Transverse colon (tissue), 4 donors: ENCODE results near the gene CSRP3. TPM values are rescaled to one million over a fixed set of nuclear protein-coding genes. Genes with fewer than 3 reads are reported as not detected.
A peak's percentile ranks its signal among the peaks of the same experiment; 100 is the strongest.

Source experiments
- DNase-seq: peaks from one replicate; pipeline ENCODE4 v3.0.0-alpha.2; 2019
- H3K27ac ChIP-seq, 4 donors: fragments of 200-600 bp; sonication (generic); 2 replicates each; pipeline ENCODE4 v1.5.1; 2016 to 2018; ENCODE audit warnings: inconsistent platforms in 4 of 4
- H3K27me3 ChIP-seq: fragments of 200-600 bp; sonication (generic); 2 replicates; pipeline ENCODE4 v1.5.1; 2017; ENCODE audit warnings: inconsistent platforms
- H3K36me3 ChIP-seq, 4 donors: fragments of 200-600 bp; sonication (generic); 2 replicates each; pipeline ENCODE4 v1.5.1; 2017 to 2019; ENCODE audit warnings: inconsistent platforms in 4 of 4
- H3K4me1 ChIP-seq, 4 donors: fragments of 200-600 bp; sonication (generic); 2 replicates each; pipeline ENCODE4 v1.5.1; 2017 to 2020; ENCODE audit warnings: inconsistent platforms in 4 of 4
- H3K4me3 ChIP-seq, 4 donors: fragments of 200-600 bp; sonication (generic); 1 replicate in 1 of 4; 2 replicates in 3 of 4; pipeline versions ENCODE4 v1.5.1 to v1.6.1; 2017 to 2019; ENCODE audit warnings: inconsistent platforms in 4 of 4
- H3K9me3 ChIP-seq, 2 donors: fragments of 200-600 bp; sonication (generic); 2 replicates each; pipeline ENCODE4 v1.5.1; 2017 to 2019; ENCODE audit warnings: inconsistent platforms in 2 of 2
- EP300 ChIP-seq: sonication (generic); formaldehyde crosslinking; IDR thresholded peaks from one replicate; pipeline ENCODE4 v1.6.1; 2017; ENCODE audit warnings: antibody characterized with exemption, low read depth
- POLR2A ChIP-seq: fragments of 450-650 bp; IDR thresholded peaks from one replicate; pipeline ENCODE4 v1.6.1; 2016; ENCODE audit warnings: antibody characterized with exemption, mild to moderate bottlenecking, moderate library complexity
- POLR2AphosphoS5 ChIP-seq, 3 donors: sonication (generic); formaldehyde crosslinking; IDR thresholded peaks; one replicate each; pipeline ENCODE4 v1.6.1; 2016; ENCODE audit warnings: antibody characterized with exemption in 3 of 3
- WGBS, 2 donors: methylation state at CpG; one replicate each; pipeline ENCODE4 v1.1.5; 2018; ENCODE audit warnings: low coverage in 1 of 2; 5-methylcytosine and 5-hydroxymethylcytosine counted together
- in situ Hi-C, 4 donors: fragments of 200-750 bp; cut with MboI; loops; one replicate each; pipeline versions ENCODE4 v1.15.0 to v1.15.1; 2017; ENCODE audit warnings: low sequenced_read_pairs in 3 of 4, low pct_ligation_motif_present in 1 of 4, low pct_unique_long_range_greater_than_20kb in 1 of 4
- intact Hi-C: fragments of 100-400 bp; cut with DNase I; formaldehyde crosslinking; loops from one replicate; pipeline ENCODE4 v1.15.1; 2023; ENCODE audit warnings: low total_unique reads
- total RNA-seq, 4 donors: library from RNA; depleted of rRNA; stranded (reverse); fragments of >200 nt; gene quantifications; one replicate each; pipeline ENCODE4 v1.1.0, GENCODE V29; 2016
- TF ChIP-seq, protein P1 (sequence below), 5 experiments: fragments of 200-600 bp in 3 of 5; fragments of 450-650 bp in 2 of 5; sonication (generic) in 3 of 5; IDR thresholded peaks; 1 replicate in 2 of 5; 2 replicates in 3 of 5; pipeline ENCODE4 v1.5.1; 2016 to 2017; ENCODE audit warnings: antibody characterized with exemption in 5 of 5, inconsistent platforms in 3 of 5, mild to moderate bottlenecking in 2 of 5, moderate library complexity in 1 of 5

CSRP3 gene
- total RNA-seq, 4 donors from 2014 or later: not detected

- no peak for DNase-seq
- H3K27ac ChIP-seq: no peak overlapping the region
- no peaks in the 10 kb centered on the region for H3K36me3 ChIP-seq
- H3K4me1 ChIP-seq: peaks cover 0 to 19% (median 5%) of the 10 kb centered on the region in 4 donors
- in situ Hi-C loops: no loop called here
- WGBS, 2 donors: 75% methylated on average over 7 of the region's 7 CpGs; no CpG with 5 or more reads in 1 of the 2 donors
- no peaks in the 10 kb centered on the region for H3K9me3 ChIP-seq
- intact Hi-C loops: no loop called here
- TF ChIP-seq EP300 (no peak), POLR2AphosphoS5 (IDR thresholded peaks at IDR 0.05) (no peak), POLR2A (no peak)
- TF ChIP-seq, protein P1, sequence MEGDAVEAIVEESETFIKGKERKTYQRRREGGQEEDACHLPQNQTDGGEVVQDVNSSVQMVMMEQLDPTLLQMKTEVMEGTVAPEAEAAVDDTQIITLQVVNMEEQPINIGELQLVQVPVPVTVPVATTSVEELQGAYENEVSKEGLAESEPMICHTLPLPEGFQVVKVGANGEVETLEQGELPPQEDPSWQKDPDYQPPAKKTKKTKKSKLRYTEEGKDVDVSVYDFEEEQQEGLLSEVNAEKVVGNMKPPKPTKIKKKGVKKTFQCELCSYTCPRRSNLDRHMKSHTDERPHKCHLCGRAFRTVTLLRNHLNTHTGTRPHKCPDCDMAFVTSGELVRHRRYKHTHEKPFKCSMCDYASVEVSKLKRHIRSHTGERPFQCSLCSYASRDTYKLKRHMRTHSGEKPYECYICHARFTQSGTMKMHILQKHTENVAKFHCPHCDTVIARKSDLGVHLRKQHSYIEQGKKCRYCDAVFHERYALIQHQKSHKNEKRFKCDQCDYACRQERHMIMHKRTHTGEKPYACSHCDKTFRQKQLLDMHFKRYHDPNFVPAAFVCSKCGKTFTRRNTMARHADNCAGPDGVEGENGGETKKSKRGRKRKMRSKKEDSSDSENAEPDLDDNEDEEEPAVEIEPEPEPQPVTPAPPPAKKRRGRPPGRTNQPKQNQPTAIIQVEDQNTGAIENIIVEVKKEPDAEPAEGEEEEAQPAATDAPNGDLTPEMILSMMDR (IDR thresholded peaks at IDR 0.05): no peak
- H3K4me3 ChIP-seq: no peak overlapping the region
- no peaks in the 10 kb centered on the region for H3K27me3 ChIP-seq
These were observed 2.7 kb downstream of the CSRP3 start for GRCh38 chr11:19199048-19199447.

DNA sequence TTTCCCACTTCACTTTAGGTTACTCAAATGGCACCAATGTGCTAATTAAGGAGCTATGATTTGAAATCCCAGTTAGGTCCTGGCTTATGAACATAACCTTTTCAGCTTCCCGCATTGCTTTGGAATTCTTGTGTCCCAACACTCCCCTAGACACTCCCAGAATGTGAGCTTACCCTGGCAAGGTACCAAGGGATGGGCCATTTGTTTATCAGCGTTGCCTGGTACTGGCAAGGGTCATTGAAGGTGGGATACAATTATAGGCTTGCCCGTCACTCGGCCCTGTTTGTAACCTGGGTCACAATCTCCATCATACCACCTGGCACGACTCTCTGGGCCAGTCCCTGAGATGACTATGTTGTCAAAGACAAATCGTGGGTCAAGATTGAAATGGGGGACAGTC lies 5.4 kb downstream of the CSRP3 start:
- DNase-seq: peak; percentile 53
- Histone ChIP-seq H3K36me3 (no peaks in the 10 kb centered on the region), H3K4me1 (peaks cover 0 to 19% (median 5%) of the 10 kb centered on the region in 4 donors), H3K27ac (no peak overlapping the region), H3K9me3 (no peaks in the 10 kb centered on the region), H3K27me3 (no peaks in the 10 kb centered on the region), H3K4me3 (no peak overlapping the region)
- intact Hi-C loops: no loop called here
- 20 to 52% methylated on average over 1 to 6 of the region's 6 CpGs for WGBS, 2 donors
- TF ChIP-seq, protein P1 (IDR thresholded peaks at IDR 0.05): no peak
- no peak for TF ChIP-seq POLR2AphosphoS5 (IDR thresholded peaks at IDR 0.05)
- TF ChIP-seq EP300: no peak
- no peak for TF ChIP-seq POLR2A
- in situ Hi-C loops: no loop called here

- Histone ChIP-seq H3K4me3 (no peak overlapping the region), H3K4me1 (peaks cover 0 to 9% (median 0%) of the 10 kb centered on the region in 4 donors), H3K27me3 (no peaks in the 10 kb centered on the region), H3K9me3 (no peaks in the 10 kb centered on the region), H3K36me3 (no peaks in the 10 kb centered on the region), H3K27ac (no peak overlapping the region)
- intact Hi-C loops (no loop called here), in situ Hi-C loops (no loop called here)
- TF ChIP-seq POLR2A (no peak), POLR2AphosphoS5 (IDR thresholded peaks at IDR 0.05) (no peak), EP300 (no peak)
- TF ChIP-seq, protein P1 (IDR thresholded peaks at IDR 0.05): no peak
- WGBS, 2 donors: 85 to 91% methylated on average over 4 of the region's 4 CpGs
- no peak for DNase-seq
These were observed 7.0 kb downstream of the CSRP3 start for GRCh38 chr11:19194620-19195308.

- peaks cover 0 to 5% (median 0%) of the 10 kb centered on the region in 4 donors for H3K4me1 ChIP-seq
- no peak for TF ChIP-seq EP300
- no peak for TF ChIP-seq POLR2A
- TF ChIP-seq POLR2AphosphoS5 (IDR thresholded peaks at IDR 0.05): no peak
- TF ChIP-seq, protein P1 (IDR thresholded peaks at IDR 0.05): no peak
- no peaks in the 10 kb centered on the region for H3K36me3 ChIP-seq
- H3K27ac ChIP-seq: no peak overlapping the region
- intact Hi-C loops: no loop called here
- in situ Hi-C loops: no loop called here
- no peak overlapping the region for H3K4me3 ChIP-seq
- 83% methylated on average over 2 of the region's 2 CpGs; no CpG with 5 or more reads in 1 of the 2 donors for WGBS, 2 donors
- no peaks in the 10 kb centered on the region for H3K9me3 ChIP-seq
- DNase-seq: no peak
- no peaks in the 10 kb centered on the region for H3K27me3 ChIP-seq
These were observed 7.9 kb downstream of the CSRP3 start for GRCh38 chr11:19193916-19194315.
